ENCODE measurements around the gene TULP1. TPM values are rescaled to one million over a fixed set of nuclear protein-coding genes. Genes with fewer than 3 reads are reported as not detected.

The TULP1 gene
- total RNA-seq, 4 donors from 2014 or later, result 0.60 TPM; not detected in 3

DNA sequence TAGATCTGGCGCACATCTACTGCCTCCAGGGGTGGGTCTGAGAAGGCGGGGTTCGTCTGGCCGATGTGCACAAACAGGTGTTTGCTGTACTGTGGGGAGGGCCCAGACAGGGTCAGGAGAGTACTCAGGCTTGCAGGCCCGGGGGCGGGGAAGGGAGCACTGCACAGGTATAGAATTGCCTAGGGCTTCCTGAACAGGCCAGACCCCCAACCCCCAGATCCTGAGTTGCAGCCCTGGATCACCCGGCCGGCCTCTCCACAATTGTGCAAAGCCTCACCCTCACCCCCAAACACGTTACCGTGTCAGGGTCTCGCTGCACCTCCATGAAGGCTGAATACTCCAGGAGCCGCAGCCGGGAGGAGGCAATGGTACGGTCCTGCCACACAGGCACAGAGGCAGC, 36.7 kb downstream of the TULP1 start:
- no peak overlapping the region for H3K4me3 ChIP-seq
- H3K27me3 ChIP-seq, result no peaks in the 10 kb centered on the region
- peaks cover 0 to 87% (median 2%) of the 10 kb centered on the region in 3 donors for H3K36me3 ChIP-seq
- no peak for DNase-seq (ENCODE audit: low spot score in 2 of 2)
- H3K4me1 ChIP-seq, result peaks cover 0 to 15% (median 0%) of the 10 kb centered on the region in 4 donors
- 87 to 89% methylated on average over 14 of the region's 14 CpGs for WGBS, 2 donors
- no peak for TF ChIP-seq CTCF (IDR thresholded peaks at IDR 0.05)
- TF ChIP-seq POLR2A (IDR thresholded peaks at IDR 0.05), result no peak
- TF ChIP-seq EP300 (IDR thresholded peaks at IDR 0.05), result no peak
- H3K9me3 ChIP-seq, result no peaks in the 10 kb centered on the region
- no peak overlapping the region for H3K27ac ChIP-seq

DNA sequence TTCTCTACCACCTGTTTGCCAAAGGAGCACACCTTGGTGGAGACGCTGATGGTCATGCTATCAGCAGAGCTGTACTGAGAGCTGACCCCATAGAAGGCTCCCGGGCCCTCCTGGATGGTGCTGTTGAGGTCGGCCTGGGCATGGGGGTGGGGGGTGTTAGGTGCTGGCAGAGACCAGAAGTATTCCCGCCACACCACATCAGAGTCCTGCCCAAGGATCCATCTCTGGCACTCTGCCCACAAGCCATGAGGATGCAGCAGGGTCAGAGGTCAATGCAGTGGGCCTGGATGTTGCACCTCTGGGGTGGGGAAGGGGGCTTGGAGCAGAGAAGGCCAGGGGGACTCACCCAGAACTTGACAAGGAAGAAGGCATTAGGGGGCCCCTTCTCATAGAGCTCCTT, 37.1 kb downstream of the TULP1 start:
- H3K9me3 ChIP-seq, result no peaks in the 10 kb centered on the region
- 75 to 85% methylated on average over 1 to 4 of the region's 4 CpGs for WGBS, 2 donors
- TF ChIP-seq CTCF (IDR thresholded peaks at IDR 0.05), result no peak
- no peak for TF ChIP-seq EP300 (IDR thresholded peaks at IDR 0.05)
- no peak for TF ChIP-seq POLR2A (IDR thresholded peaks at IDR 0.05)

DNA sequence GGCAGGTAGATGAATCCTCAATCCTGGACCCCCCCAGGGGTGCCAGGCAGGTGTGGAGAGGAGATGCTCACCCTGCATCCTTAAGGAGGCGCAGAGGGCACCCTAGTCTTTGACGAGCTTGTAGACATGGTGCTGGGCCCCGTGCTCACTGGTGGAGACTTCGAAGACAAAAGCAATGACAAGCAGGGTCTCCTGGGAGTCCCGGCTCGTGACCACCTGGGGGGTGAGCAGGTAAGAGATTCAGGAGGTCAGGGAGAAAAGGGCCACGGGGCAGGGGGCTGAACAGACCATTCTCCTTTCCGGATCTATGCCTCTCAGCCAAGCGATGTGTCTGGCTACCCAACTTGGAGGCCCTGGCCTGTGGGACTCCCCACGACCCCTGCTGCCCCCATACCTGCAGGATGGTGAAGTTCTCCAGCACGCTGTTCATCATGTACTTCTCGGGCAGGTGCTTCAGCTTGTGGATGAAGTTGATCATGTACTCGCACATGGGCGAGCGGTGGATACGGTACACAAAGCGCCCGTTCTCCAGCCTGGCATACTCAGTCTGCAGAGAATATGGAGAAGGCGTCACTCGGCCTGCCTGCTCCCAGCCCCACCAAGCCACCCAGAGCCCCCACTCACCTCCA, 37.6 kb downstream of the TULP1 start:
- H3K9me3 ChIP-seq, result no peaks in the 10 kb centered on the region
- no peak overlapping the region for H3K4me3 ChIP-seq
- H3K4me1 ChIP-seq, result peaks cover 0 to 24% (median 2%) of the 10 kb centered on the region in 4 donors
- 89 to 92% methylated on average over 19 to 20 of the region's 20 CpGs for WGBS, 2 donors
- no peaks in the 10 kb centered on the region for H3K27me3 ChIP-seq
- H3K36me3 ChIP-seq, result peaks cover 2 to 95% (median 6%) of the 10 kb centered on the region in 3 donors
- H3K27ac ChIP-seq, result no peak overlapping the region
- TF ChIP-seq EP300 (IDR thresholded peaks at IDR 0.05) (no peak), CTCF (IDR thresholded peaks at IDR 0.05) (no peak), POLR2A (IDR thresholded peaks at IDR 0.05) (no peak)
- DNase-seq (ENCODE audit: low spot score in 2 of 2), result no peak

More for the DNA sequence above, 37.1 kb downstream of the TULP1 start:
- Histone ChIP-seq H3K4me1 (peaks cover 0 to 19% (median 1%) of the 10 kb centered on the region in 4 donors), H3K27ac (no peak overlapping the region), H3K27me3 (no peaks in the 10 kb centered on the region), H3K36me3 (peaks cover 2 to 91% (median 3%) of the 10 kb centered on the region in 3 donors), H3K4me3 (no peak overlapping the region)
- no peak for DNase-seq (ENCODE audit: low spot score in 2 of 2)

DNA sequence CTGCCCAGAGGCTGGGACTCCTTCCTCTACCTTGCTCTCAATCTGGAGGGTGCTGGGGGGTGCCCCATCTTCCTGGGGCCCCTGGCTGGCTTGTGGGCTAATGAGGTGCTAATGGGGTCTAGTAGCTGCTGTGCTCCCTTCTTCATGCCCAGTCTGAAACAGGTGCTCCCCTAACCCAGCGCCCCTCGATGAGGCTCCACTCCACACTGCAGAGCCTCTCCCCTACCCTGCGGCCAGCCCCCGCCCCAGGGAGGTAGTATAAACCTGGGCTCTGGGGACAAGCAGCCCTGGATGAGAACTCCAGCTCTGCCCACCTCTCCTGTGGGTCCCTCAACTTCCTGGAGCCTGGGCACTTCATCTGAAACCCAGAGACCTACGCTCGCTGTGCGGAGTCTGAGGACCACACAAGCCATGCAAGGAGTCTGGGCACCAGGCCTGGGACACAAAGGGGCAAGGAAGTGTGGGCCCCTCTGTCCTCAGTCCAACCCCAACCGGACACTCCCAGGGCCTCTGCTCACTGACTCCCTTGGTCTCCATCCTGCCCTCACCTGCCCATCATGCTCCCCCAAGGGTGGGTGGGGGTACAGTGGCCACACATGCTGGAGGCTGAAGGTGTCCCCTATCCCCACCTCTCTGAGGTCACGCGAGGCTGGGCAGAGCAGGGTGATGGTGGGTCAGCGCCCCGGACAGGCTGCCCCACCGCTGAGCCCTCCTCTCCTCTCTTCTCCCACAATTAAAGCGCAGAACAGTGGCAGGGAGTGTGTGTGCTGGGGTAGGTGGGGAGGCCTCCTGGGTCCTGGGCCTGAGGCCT, 38.4 kb downstream of the TULP1 start:
- peaks cover 0 to 31% (median 2%) of the 10 kb centered on the region in 4 donors for H3K4me1 ChIP-seq

More for the DNA sequence above, 38.4 kb downstream of the TULP1 start:
- Histone ChIP-seq H3K27me3 (no peaks in the 10 kb centered on the region), H3K36me3 (peaks cover 2 to 91% (median 6%) of the 10 kb centered on the region in 3 donors), H3K4me3 (no peak overlapping the region), H3K9me3 (no peaks in the 10 kb centered on the region), H3K27ac (no peak overlapping the region)
- TF ChIP-seq POLR2A (IDR thresholded peaks at IDR 0.05) (no peak), CTCF (IDR thresholded peaks at IDR 0.05) (no peak)
- WGBS, 2 donors, result 84 to 85% methylated on average over 13 to 14 of the region's 14 CpGs
- DNase-seq (ENCODE audit: low spot score in 2 of 2), result no peak
